GM23338 (cell line): Measurements from ENCODE around the gene ABL1. TPM values are rescaled to one million over a fixed set of nuclear protein-coding genes. Genes with fewer than 3 reads are reported as not detected.
"Not testable (repeated sequence)": the region's sequence is repeated elsewhere in the genome, so short reads cannot be mapped to it uniquely, and the experiment has no call there.

Experiments used
- ATAC-seq: fragments of 200-7000 bp; cut with Tn5 transposase; 3 replicates; pipeline ENCODE4 v1.9.1; 2020
- DNase-seq: peaks from one replicate; pipeline ENCODE4 v3.0.0-alpha.2; 2015; ENCODE audit warnings: low spot score
- H2AFZ ChIP-seq: fragments of 200-600 bp; sonication (generic); 2 replicates; pipeline ENCODE4 v1.8.0; 2016; ENCODE audit warnings: antibody characterized with exemption, mild to moderate bottlenecking, moderate library complexity
- H3F3A ChIP-seq: fragments of 200-600 bp; sonication (generic); replicated peaks from 2 replicates; pipeline ENCODE4 v1.8.0; 2017; ENCODE audit warnings: antibody characterized with exemption, mixed run types, low read depth
- H3K27ac ChIP-seq: fragments of 200-600 bp; sonication (generic); 2 replicates; pipeline ENCODE4 v1.6.1; 2016; ENCODE audit warnings: low read depth
- H3K27me3 ChIP-seq: fragments of 200-600 bp; sonication (generic); 2 replicates; pipeline ENCODE4 v1.8.0; 2016; ENCODE audit warnings: mild to moderate bottlenecking, mixed run types, moderate library complexity; ENCODE audit not compliant: insufficient read depth
- H3K36me3 ChIP-seq: fragments of 200-600 bp; sonication (generic); 2 replicates; pipeline ENCODE4 v1.8.0; 2016; ENCODE audit warnings: mild to moderate bottlenecking; ENCODE audit not compliant: insufficient read depth
- H3K4me1 ChIP-seq: fragments of 200-600 bp; sonication (generic); 2 replicates; pipeline ENCODE4 v1.8.0; 2016; ENCODE audit warnings: mild to moderate bottlenecking, moderate library complexity; ENCODE audit not compliant: insufficient read depth
- H3K4me2 ChIP-seq: fragments of 200-600 bp; sonication (generic); 2 replicates; pipeline ENCODE4 v1.7.1; 2017; ENCODE audit warnings: mixed run types
- H3K4me3 ChIP-seq: fragments of 200-600 bp; sonication (generic); 2 replicates; pipeline ENCODE4 v1.6.1; 2016; ENCODE audit warnings: mixed run types
- H3K79me2 ChIP-seq: fragments of 200-600 bp; sonication (generic); replicated peaks from 2 replicates; pipeline ENCODE4 v1.8.0; 2017; ENCODE audit warnings: mild to moderate bottlenecking; ENCODE audit not compliant: insufficient read depth
- H3K9me2 ChIP-seq: fragments of 200-600 bp; sonication (generic); 2 replicates; pipeline ENCODE4 v1.8.0; 2017; ENCODE audit not compliant: insufficient read depth
- H4K20me1 ChIP-seq: fragments of 200-600 bp; sonication (generic); replicated peaks from 2 replicates; pipeline ENCODE4 v1.8.0; 2017; ENCODE audit warnings: mild to moderate bottlenecking; ENCODE audit not compliant: insufficient read depth
- H3K27ac Mint-ChIP-seq: 2 replicates; pipeline ENCODE4 v1.8.0; 2020; ENCODE audit warnings: inconsistent platforms, mild to moderate bottlenecking, moderate library complexity, mixed read lengths
- H3K27me3 Mint-ChIP-seq: 3 replicates; pipeline ENCODE4 v1.8.0; 2022; ENCODE audit warnings: low read depth, mild to moderate bottlenecking, moderate library complexity, mixed read lengths, inconsistent platforms; ENCODE audit not compliant: insufficient read depth, poor library complexity
- H3K36me3 Mint-ChIP-seq: 3 replicates; pipeline ENCODE4 v1.8.0; 2021; ENCODE audit warnings: low read depth, mild to moderate bottlenecking, inconsistent platforms, moderate library complexity, mixed read lengths
- H3K4me1 Mint-ChIP-seq: 3 replicates; pipeline ENCODE4 v1.8.0; 2020; ENCODE audit warnings: mild to moderate bottlenecking, inconsistent platforms, mixed read lengths
- H3K4me3 Mint-ChIP-seq: 3 replicates; pipeline ENCODE4 v1.8.0; 2021; ENCODE audit warnings: moderate library complexity, mild to moderate bottlenecking, inconsistent platforms, mixed read lengths
- H3K9me3 Mint-ChIP-seq: 3 replicates; pipeline ENCODE4 v1.8.0; 2020; ENCODE audit warnings: moderate library complexity, mild to moderate bottlenecking, inconsistent platforms, mixed read lengths
- CREB1 ChIP-seq: fragments of 250-450 bp; sonication (Bioruptor Pico); IDR thresholded peaks from 2 replicates; pipeline ENCODE4 v1.5.0; 2020; ENCODE audit warnings: low read depth, mild to moderate bottlenecking, moderate library complexity
- EZH2 ChIP-seq: fragments of 200-600 bp; sonication (generic); IDR thresholded peaks from one replicate; pipeline ENCODE4 v1.8.0; 2017; ENCODE audit warnings: antibody characterized with exemption, mild to moderate bottlenecking, low read depth; ENCODE audit not compliant: unreplicated experiment
- POLR2AphosphoS5 ChIP-seq: IDR thresholded peaks from 2 replicates; pipeline ENCODE4 v1.6.1; 2016; ENCODE audit warnings: antibody characterized with exemption, low read depth
- ZNF331 ChIP-seq: fragments of 250-450 bp; sonication (Bioruptor Pico); IDR thresholded peaks from 2 replicates; pipeline ENCODE4 v1.5.0; 2020; ENCODE audit warnings: low read depth, mild to moderate bottlenecking, moderate library complexity
- polyA plus RNA-seq: library from polyadenylated mRNA; unstranded; fragments of >200 nt; fragmentation: Nextera tagmentation; extraction: Ambion mirVana; gene quantifications from 2 replicates; pipeline ENCODE4 v1.2.1, GENCODE V29; 2016
- total RNA-seq: library from RNA; depleted of rRNA; stranded (reverse); fragments of >200 nt; shearing (Covaris generic); gene quantifications from 2 replicates; pipeline ENCODE4 v1.2.3, GENCODE V29; 2014
- TF ChIP-seq, protein P1 (sequence below): fragments of 250-450 bp; sonication (Bioruptor Pico); IDR thresholded peaks from 2 replicates; pipeline ENCODE4 v1.5.0; 2020; ENCODE audit warnings: mild to moderate bottlenecking, moderate library complexity
- TF ChIP-seq, protein P2 (sequence below): IDR thresholded peaks from 2 replicates; pipeline ENCODE4 v1.6.1; 2016; ENCODE audit warnings: antibody characterized with exemption

ABL1 gene
- total and polyA plus RNA-seq, 2 experiments from 2014 or later: 20.7 to 85.1 TPM

DNA sequence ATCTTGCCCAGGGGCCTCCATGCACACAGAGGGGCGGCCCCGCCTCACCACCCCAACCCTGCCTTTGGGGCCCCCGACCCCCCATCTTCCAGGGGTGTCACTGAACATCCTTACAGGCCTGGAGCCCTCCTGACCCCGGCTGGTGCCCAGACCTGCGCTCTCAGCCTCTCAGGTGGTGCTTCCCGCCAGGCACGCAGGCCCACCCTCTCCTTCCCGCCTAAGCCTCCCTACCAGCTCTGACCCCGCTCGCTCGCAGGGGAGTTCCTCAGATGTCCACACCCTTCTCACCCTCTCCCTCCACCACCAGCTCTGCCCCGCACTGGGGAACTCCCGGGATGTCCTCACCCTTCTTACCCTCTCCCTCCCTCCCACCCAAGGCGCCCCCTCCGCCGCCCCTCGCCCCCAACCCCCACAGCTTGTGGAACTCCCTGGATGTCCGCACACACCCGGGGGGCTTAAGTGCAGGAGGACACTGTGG, 73.9 kb downstream of the ABL1 start (continued):
- TF ChIP-seq, protein P1, sequence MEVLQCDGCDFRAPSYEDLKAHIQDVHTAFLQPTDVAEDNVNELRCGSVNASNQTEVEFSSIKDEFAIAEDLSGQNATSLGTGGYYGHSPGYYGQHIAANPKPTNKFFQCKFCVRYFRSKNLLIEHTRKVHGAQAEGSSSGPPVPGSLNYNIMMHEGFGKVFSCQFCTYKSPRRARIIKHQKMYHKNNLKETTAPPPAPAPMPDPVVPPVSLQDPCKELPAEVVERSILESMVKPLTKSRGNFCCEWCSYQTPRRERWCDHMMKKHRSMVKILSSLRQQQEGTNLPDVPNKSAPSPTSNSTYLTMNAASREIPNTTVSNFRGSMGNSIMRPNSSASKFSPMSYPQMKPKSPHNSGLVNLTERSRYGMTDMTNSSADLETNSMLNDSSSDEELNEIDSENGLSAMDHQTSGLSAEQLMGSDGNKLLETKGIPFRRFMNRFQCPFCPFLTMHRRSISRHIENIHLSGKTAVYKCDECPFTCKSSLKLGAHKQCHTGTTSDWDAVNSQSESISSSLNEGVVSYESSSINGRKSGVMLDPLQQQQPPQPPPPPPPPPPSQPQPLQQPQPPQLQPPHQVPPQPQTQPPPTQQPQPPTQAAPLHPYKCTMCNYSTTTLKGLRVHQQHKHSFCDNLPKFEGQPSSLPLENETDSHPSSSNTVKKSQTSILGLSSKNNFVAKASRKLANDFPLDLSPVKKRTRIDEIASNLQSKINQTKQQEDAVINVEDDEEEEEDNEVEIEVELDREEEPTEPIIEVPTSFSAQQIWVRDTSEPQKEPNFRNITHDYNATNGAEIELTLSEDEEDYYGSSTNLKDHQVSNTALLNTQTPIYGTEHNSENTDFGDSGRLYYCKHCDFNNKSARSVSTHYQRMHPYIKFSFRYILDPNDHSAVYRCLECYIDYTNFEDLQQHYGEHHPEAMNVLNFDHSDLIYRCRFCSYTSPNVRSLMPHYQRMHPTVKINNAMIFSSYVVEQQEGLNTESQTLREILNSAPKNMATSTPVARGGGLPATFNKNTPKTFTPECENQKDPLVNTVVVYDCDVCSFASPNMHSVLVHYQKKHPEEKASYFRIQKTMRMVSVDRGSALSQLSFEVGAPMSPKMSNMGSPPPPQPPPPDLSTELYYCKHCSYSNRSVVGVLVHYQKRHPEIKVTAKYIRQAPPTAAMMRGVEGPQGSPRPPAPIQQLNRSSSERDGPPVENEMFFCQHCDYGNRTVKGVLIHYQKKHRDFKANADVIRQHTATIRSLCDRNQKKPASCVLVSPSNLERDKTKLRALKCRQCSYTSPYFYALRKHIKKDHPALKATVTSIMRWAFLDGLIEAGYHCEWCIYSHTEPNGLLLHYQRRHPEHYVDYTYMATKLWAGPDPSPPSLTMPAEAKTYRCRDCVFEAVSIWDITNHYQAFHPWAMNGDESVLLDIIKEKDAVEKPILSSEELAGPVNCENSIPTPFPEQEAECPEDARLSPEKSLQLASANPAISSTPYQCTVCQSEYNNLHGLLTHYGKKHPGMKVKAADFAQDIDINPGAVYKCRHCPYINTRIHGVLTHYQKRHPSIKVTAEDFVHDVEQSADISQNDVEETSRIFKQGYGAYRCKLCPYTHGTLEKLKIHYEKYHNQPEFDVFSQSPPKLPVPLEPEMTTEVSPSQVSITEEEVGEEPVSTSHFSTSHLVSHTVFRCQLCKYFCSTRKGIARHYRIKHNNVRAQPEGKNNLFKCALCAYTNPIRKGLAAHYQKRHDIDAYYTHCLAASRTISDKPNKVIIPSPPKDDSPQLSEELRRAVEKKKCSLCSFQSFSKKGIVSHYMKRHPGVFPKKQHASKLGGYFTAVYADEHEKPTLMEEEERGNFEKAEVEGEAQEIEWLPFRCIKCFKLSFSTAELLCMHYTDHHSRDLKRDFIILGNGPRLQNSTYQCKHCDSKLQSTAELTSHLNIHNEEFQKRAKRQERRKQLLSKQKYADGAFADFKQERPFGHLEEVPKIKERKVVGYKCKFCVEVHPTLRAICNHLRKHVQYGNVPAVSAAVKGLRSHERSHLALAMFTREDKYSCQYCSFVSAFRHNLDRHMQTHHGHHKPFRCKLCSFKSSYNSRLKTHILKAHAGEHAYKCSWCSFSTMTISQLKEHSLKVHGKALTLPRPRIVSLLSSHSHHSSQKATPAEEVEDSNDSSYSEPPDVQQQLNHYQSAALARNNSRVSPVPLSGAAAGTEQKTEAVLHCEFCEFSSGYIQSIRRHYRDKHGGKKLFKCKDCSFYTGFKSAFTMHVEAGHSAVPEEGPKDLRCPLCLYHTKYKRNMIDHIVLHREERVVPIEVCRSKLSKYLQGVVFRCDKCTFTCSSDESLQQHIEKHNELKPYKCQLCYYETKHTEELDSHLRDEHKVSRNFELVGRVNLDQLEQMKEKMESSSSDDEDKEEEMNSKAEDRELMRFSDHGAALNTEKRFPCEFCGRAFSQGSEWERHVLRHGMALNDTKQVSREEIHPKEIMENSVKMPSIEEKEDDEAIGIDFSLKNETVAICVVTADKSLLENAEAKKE (CRISPR knock-in tag): no peak
- TF ChIP-seq EZH2 (no peak), CREB1 (CRISPR knock-in tag) (no peak), ZNF331 (CRISPR knock-in tag) (no peak), POLR2AphosphoS5 (no peak)
- TF ChIP-seq, protein P2, sequence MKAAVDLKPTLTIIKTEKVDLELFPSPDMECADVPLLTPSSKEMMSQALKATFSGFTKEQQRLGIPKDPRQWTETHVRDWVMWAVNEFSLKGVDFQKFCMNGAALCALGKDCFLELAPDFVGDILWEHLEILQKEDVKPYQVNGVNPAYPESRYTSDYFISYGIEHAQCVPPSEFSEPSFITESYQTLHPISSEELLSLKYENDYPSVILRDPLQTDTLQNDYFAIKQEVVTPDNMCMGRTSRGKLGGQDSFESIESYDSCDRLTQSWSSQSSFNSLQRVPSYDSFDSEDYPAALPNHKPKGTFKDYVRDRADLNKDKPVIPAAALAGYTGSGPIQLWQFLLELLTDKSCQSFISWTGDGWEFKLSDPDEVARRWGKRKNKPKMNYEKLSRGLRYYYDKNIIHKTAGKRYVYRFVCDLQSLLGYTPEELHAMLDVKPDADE: no peak

DNA sequence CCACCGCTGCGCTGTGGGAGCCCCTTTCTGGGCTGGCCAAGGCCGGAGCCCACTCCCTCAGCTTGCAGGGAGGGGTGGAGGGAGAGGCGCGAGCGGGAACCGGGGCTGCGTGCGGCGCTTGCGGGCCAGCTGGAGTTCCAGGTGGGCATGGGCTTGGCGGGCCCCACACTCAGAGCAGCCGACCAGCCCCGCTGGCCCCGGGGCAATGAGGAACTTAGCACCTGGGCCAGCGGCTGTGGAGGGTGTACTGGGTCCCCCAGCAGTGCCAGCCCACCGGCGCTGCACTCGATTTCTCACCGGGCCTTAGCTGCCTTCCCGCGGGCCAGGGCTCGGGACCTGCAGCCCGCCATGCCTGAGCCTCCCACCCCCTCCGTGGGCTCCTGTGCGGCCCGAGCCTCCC, 75.0 kb downstream of the ABL1 start:
- H3K27ac Mint-ChIP-seq, H3K36me3 Mint-ChIP-seq, H3K9me3 Mint-ChIP-seq, H3K4me1 ChIP-seq, H3K4me2 ChIP-seq, H3F3A ChIP-seq, H4K20me1 ChIP-seq, DNase-seq, H3K27ac ChIP-seq, H3K36me3 ChIP-seq, H3K9me2 ChIP-seq, H3K79me2 ChIP-seq, H3K4me3 Mint-ChIP-seq, H3K4me3 ChIP-seq, H3K27me3 ChIP-seq, H3K27me3 Mint-ChIP-seq, H2AFZ ChIP-seq, ATAC-seq: not testable (repeated sequence)
- H3K4me1 Mint-ChIP-seq: peaks cover 18% of the 10 kb centered on the region

DNA sequence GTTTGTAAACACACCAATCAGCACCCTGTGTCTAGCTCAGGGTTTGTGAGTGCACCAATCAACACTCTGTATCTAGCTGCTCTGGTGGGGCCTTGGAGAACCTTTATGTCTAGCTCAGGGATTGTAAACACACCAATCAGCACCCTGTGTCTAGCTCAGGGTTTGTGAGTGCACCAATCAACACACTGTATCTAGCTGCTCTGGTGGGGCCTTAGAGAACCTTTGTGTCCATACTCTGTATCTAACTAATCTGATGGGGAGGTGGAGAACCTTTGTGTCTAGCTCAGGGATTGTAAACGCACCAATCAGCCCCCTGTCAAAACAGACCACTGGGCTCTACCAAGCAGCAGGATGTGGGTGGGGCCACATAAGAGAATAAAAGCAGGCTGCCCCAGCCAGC, 75.6 kb downstream of the ABL1 start:
- H3K27ac Mint-ChIP-seq, ATAC-seq, H3K27me3 Mint-ChIP-seq: not testable (repeated sequence)

More for the DNA sequence above, 75.6 kb downstream of the ABL1 start:
- H3K9me2 ChIP-seq, H3K4me3 Mint-ChIP-seq, H3K36me3 ChIP-seq, H3K27me3 ChIP-seq, H3K4me1 ChIP-seq, H4K20me1 ChIP-seq, H3K4me3 ChIP-seq, H3K27ac ChIP-seq, H3K36me3 Mint-ChIP-seq, DNase-seq, H3K4me2 ChIP-seq, H3F3A ChIP-seq, H3K9me3 Mint-ChIP-seq, H3K79me2 ChIP-seq, H2AFZ ChIP-seq: not testable (repeated sequence)
- H3K4me1 Mint-ChIP-seq: peaks cover 18% of the 10 kb centered on the region
